Gastroesophageal sphincter (tissue), 4 donors: ENCODE measurements around the gene SLC44A4. TPM values are rescaled to one million over a fixed set of nuclear protein-coding genes. Genes with fewer than 3 reads are reported as not detected.
A peak's percentile ranks its signal among the peaks of the same experiment; 100 is the strongest.

ENCODE experiments used
- ATAC-seq: fragments of 150-250 bp; one replicate; pipeline ENCODE4 v1.9.1; 2016; ENCODE audit warnings: mild to moderate bottlenecking, moderate library complexity
- H3K27ac ChIP-seq, 4 donors: fragments of 200-600 bp; sonication (generic) in 3 of 4; 1 replicate in 3 of 4; 2 replicates in 1 of 4; pipeline ENCODE4 v1.5.1; 2016 to 2019
- H3K27me3 ChIP-seq: fragments of 200-600 bp; sonication (generic); one replicate; pipeline ENCODE4 v1.5.1; 2019
- H3K36me3 ChIP-seq, 2 donors: fragments of 200-600 bp; sonication (generic); one replicate each; pipeline ENCODE4 v1.5.1; 2019; ENCODE audit warnings: control low read depth in 1 of 2
- H3K4me1 ChIP-seq, 3 donors: fragments of 200-600 bp; sonication (generic); 1 replicate in 2 of 3; 2 replicates in 1 of 3; pipeline ENCODE4 v1.5.1; 2016 to 2019; ENCODE audit warnings: control low read depth in 2 of 3
- H3K4me3 ChIP-seq, 2 donors: fragments of 200-600 bp; sonication (generic); one replicate each; pipeline ENCODE4 v1.5.1; 2019; ENCODE audit warnings: mild to moderate bottlenecking in 1 of 2, moderate library complexity in 1 of 2
- H3K9me3 ChIP-seq, 3 donors: fragments of 200-600 bp; sonication (generic); one replicate each; pipeline ENCODE4 v1.5.1; 2017 to 2019; ENCODE audit warnings: control low read depth in 2 of 3
- EP300 ChIP-seq: sonication (generic); formaldehyde crosslinking; IDR thresholded peaks from one replicate; pipeline ENCODE4 v1.6.1; 2017; ENCODE audit warnings: antibody characterized with exemption, mild to moderate bottlenecking
- POLR2A ChIP-seq, 2 donors: fragments of 450-650 bp; IDR thresholded peaks; one replicate each; pipeline ENCODE4 v1.6.1; 2017; ENCODE audit warnings: antibody characterized with exemption in 2 of 2, mild to moderate bottlenecking in 2 of 2, moderate library complexity in 1 of 2
- POLR2AphosphoS5 ChIP-seq: sonication (generic); formaldehyde crosslinking; IDR thresholded peaks from one replicate; pipeline ENCODE4 v1.6.1; 2017; ENCODE audit warnings: antibody characterized with exemption
- WGBS, 2 donors: methylation state at CpG; one replicate each; pipeline ENCODE4 v1.1.5; 2018; ENCODE audit warnings: low coverage in 1 of 2; 5-methylcytosine and 5-hydroxymethylcytosine counted together
- total RNA-seq, 4 donors: library from RNA; depleted of rRNA; stranded (reverse); fragments of >200 nt; gene quantifications; one replicate each; pipeline ENCODE4 v1.1.0, GENCODE V29; 2016
- TF ChIP-seq, protein P1 (sequence below), 4 experiments: fragments of 200-600 bp in 2 of 4; fragments of 450-650 bp in 2 of 4; sonication (generic) in 1 of 4; IDR thresholded peaks; one replicate each; pipeline ENCODE4 v1.5.1; 2017 to 2019; ENCODE audit warnings: antibody characterized with exemption in 4 of 4, mild to moderate bottlenecking in 2 of 4, moderate library complexity in 2 of 4

The SLC44A4 gene
- total RNA-seq, 4 donors from 2014 or later: 1.1 to 4.5 TPM; not detected in 2

DNA sequence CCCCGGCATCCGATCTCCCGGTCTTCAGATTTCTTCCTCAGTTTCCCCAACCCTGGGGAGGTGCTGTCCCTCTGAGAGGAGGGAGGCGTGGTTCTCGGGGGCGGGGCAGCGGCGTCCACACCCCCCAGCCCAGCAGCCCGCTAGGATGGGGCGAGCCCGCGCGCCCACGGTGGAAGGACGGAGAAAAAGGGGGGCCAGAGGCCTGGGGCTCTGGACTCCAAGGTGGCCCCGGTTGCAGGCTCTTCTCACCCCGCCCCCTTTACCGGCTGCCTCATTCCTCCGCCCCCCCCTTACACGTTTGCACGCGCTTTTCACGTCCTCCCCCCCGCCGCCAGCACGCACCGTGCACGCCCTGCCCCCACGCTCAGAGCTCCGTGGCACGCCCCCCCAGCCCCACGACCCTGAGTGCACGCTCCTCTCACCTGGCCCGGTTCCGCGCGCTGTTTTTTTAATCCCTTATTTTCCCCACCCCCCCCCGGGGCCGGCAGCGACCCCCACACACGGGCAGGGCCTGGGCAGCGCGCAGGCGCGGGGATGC lies 22.7 kb upstream of the SLC44A4 start:
- peak; percentile 8 for ATAC-seq
- TF ChIP-seq POLR2AphosphoS5 (no peak), EP300 (no peak), POLR2A (IDR thresholded peaks at IDR 0.05) (no peak)
- TF ChIP-seq, protein P1, sequence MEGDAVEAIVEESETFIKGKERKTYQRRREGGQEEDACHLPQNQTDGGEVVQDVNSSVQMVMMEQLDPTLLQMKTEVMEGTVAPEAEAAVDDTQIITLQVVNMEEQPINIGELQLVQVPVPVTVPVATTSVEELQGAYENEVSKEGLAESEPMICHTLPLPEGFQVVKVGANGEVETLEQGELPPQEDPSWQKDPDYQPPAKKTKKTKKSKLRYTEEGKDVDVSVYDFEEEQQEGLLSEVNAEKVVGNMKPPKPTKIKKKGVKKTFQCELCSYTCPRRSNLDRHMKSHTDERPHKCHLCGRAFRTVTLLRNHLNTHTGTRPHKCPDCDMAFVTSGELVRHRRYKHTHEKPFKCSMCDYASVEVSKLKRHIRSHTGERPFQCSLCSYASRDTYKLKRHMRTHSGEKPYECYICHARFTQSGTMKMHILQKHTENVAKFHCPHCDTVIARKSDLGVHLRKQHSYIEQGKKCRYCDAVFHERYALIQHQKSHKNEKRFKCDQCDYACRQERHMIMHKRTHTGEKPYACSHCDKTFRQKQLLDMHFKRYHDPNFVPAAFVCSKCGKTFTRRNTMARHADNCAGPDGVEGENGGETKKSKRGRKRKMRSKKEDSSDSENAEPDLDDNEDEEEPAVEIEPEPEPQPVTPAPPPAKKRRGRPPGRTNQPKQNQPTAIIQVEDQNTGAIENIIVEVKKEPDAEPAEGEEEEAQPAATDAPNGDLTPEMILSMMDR (IDR thresholded peaks at IDR 0.05): no peak
- H3K27ac ChIP-seq: peak overlapping the region; percentile 13 to 92 (median 88)
- peak overlapping the region; percentile 49 to 79 for H3K4me3 ChIP-seq
- WGBS, 2 donors: no CpG with 5 or more reads among the region's 45 CpGs
- peaks cover 3 to 64% (median 14%) of the 10 kb centered on the region in 3 donors for H3K4me1 ChIP-seq
- peaks cover 0 to 1% of the 10 kb centered on the region in 2 donors for H3K36me3 ChIP-seq
- no peaks in the 10 kb centered on the region for H3K9me3 ChIP-seq
- no peaks in the 10 kb centered on the region for H3K27me3 ChIP-seq

GRCh38 chr6:31900917-31901414 lies 22.2 kb upstream of the SLC44A4 start:
- Histone ChIP-seq H3K27ac (peak overlapping the region in 3 of 4 donors; percentile 87 to 92 (median 89)), H3K9me3 (no peaks in the 10 kb centered on the region), H3K27me3 (no peaks in the 10 kb centered on the region), H3K4me3 (peak overlapping the region; percentile 49 to 79), H3K36me3 (peaks cover 0 to 6% of the 10 kb centered on the region in 2 donors), H3K4me1 (peaks cover 3 to 70% (median 14%) of the 10 kb centered on the region in 3 donors)
- ATAC-seq: no peak
- TF ChIP-seq, protein P1 (IDR thresholded peaks at IDR 0.05): no peak
- no CpG with 5 or more reads among the region's 29 CpGs for WGBS, 2 donors

- 80% methylated on average over 4 of the region's 49 CpGs; no CpG with 5 or more reads in 1 of the 2 donors for WGBS, 2 donors
- Histone ChIP-seq H3K27me3 (no peaks in the 10 kb centered on the region), H3K4me3 (no peak overlapping the region), H3K27ac (peak overlapping the region in 3 of 4 donors; percentile 87 to 92 (median 89)), H3K36me3 (peaks cover 0 to 15% of the 10 kb centered on the region in 2 donors), H3K9me3 (no peaks in the 10 kb centered on the region), H3K4me1 (peaks cover 3 to 70% (median 14%) of the 10 kb centered on the region in 3 donors)
- no peak for ATAC-seq
- TF ChIP-seq, protein P1 (IDR thresholded peaks at IDR 0.05): no peak
- no peak for TF ChIP-seq POLR2AphosphoS5
- TF ChIP-seq POLR2A (IDR thresholded peaks at IDR 0.05): no peak
- no peak for TF ChIP-seq EP300
Measured at GRCh38 chr6:31899882-31900722, 21.3 kb upstream of the SLC44A4 start.

- Histone ChIP-seq H3K4me3 (no peak overlapping the region), H3K27ac (no peak overlapping the region), H3K27me3 (no peaks in the 10 kb centered on the region), H3K9me3 (no peaks in the 10 kb centered on the region), H3K36me3 (peaks cover 0 to 24% of the 10 kb centered on the region in 2 donors), H3K4me1 (peaks cover 3 to 70% (median 14%) of the 10 kb centered on the region in 3 donors)
- ATAC-seq: no peak
- TF ChIP-seq EP300: no peak
- TF ChIP-seq, protein P1 (IDR thresholded peaks at IDR 0.05): no peak
- no peak for TF ChIP-seq POLR2A (IDR thresholded peaks at IDR 0.05)
- no peak for TF ChIP-seq POLR2AphosphoS5
- 59% methylated on average over 5 of the region's 5 CpGs; no CpG with 5 or more reads in 1 of the 2 donors for WGBS, 2 donors
Measured at GRCh38 chr6:31899215-31899614, 20.4 kb upstream of the SLC44A4 start.
